ENCODE results near the gene KCNQ1.

The KCNQ1 gene

GRCh38 chr11:2581931-2582350 is 137.1 kb downstream of the KCNQ1 start:
- H2BK15ac ChIP-seq (ENCODE audit: low read depth, poor library complexity, severe bottlenecking) = no peak overlapping the region
- peaks cover 46% of the 10 kb centered on the region for H3K4me1 ChIP-seq (ENCODE audit: control insufficient read depth, insufficient read depth, low read depth, low read length)
- no peak overlapping the region for H3K27ac ChIP-seq (ENCODE audit: low read length, poor library complexity, severe bottlenecking)
- no peaks in the 10 kb centered on the region for H3K9me3 ChIP-seq (ENCODE audit: control insufficient read depth, low read length)
- no peak overlapping the region for H2AK5ac ChIP-seq (ENCODE audit: low read length, severe bottlenecking)
- no peaks in the 10 kb centered on the region for H3K79me1 ChIP-seq (replicated peaks; ENCODE audit: low read length, poor library complexity, severe bottlenecking)
- no peak overlapping the region for H2BK12ac ChIP-seq (ENCODE audit: low read length in 2 of 2)
- no peak overlapping the region for H2AFZ ChIP-seq (ENCODE audit: low read depth, low read length)
- peaks cover 14 to 16% of the 10 kb centered on the region in 2 experiments for H3K27me3 ChIP-seq (ENCODE audit: control insufficient read depth in 1 of 2, insufficient read depth in 1 of 2, low read length in 2 of 2)
- H3K4me3 ChIP-seq (ENCODE audit: insufficient read depth in 1 of 2, low read depth in 1 of 2, low read length in 2 of 2) = no peak overlapping the region
- no peak overlapping the region for H3K4me2 ChIP-seq (ENCODE audit: low read length, poor library complexity, severe bottlenecking)
- H3K9ac ChIP-seq (ENCODE audit: low read length) = no peak overlapping the region
- DNase-seq = no peak
- no peak overlapping the region for H4K91ac ChIP-seq (ENCODE audit: low read length)
- no peak overlapping the region for H3K4ac ChIP-seq (ENCODE audit: low read depth in 1 of 2, low read length in 2 of 2)
- no peak overlapping the region for H2BK120ac ChIP-seq (ENCODE audit: low read depth, low read length)
- H3K23ac ChIP-seq (ENCODE audit: low read length in 2 of 2) = no peak overlapping the region
- no peak overlapping the region for H2BK5ac ChIP-seq (ENCODE audit: low read depth, low read length, poor library complexity, severe bottlenecking)
- no peak overlapping the region for H3K18ac ChIP-seq (ENCODE audit: low read depth in 1 of 2, low read length in 2 of 2)
- WGBS = 91% methylated on average over 23 of the region's 23 CpGs
- H3K36me3 ChIP-seq (ENCODE audit: control insufficient read depth in 1 of 2, insufficient read depth in 2 of 2, low read depth in 1 of 2, low read length in 2 of 2) = no peaks in the 10 kb centered on the region
- no peak overlapping the region for H3K14ac ChIP-seq (ENCODE audit: low read length in 2 of 2)
- H4K8ac ChIP-seq (ENCODE audit: low read length) = no peak overlapping the region

- 84% methylated on average over 12 of the region's 12 CpGs for WGBS
- Histone ChIP-seq H3K4me3 (ENCODE audit: insufficient read depth in 1 of 2, low read depth in 1 of 2, low read length in 2 of 2) (no peak overlapping the region), H2BK12ac (ENCODE audit: low read length in 2 of 2) (no peak overlapping the region), H3K36me3 (ENCODE audit: control insufficient read depth in 1 of 2, insufficient read depth in 2 of 2, low read depth in 1 of 2, low read length in 2 of 2) (no peaks in the 10 kb centered on the region), H4K91ac (ENCODE audit: low read length) (no peak overlapping the region), H3K79me1 (replicated peaks; ENCODE audit: low read length, poor library complexity, severe bottlenecking) (no peaks in the 10 kb centered on the region), H3K27ac (ENCODE audit: low read length, poor library complexity, severe bottlenecking) (no peak overlapping the region), H3K23ac (ENCODE audit: low read length in 2 of 2) (no peak overlapping the region), H3K9me3 (ENCODE audit: control insufficient read depth, low read length) (no peaks in the 10 kb centered on the region), H4K8ac (ENCODE audit: low read length) (no peak overlapping the region), H2BK15ac (ENCODE audit: low read depth, poor library complexity, severe bottlenecking) (no peak overlapping the region), H2AFZ (ENCODE audit: low read depth, low read length) (no peak overlapping the region), H3K18ac (ENCODE audit: low read depth in 1 of 2, low read length in 2 of 2) (no peak overlapping the region), H3K4me1 (ENCODE audit: control insufficient read depth, insufficient read depth, low read depth, low read length) (peaks cover 42% of the 10 kb centered on the region), H2BK120ac (ENCODE audit: low read depth, low read length) (no peak overlapping the region), H3K27me3 (ENCODE audit: control insufficient read depth in 1 of 2, insufficient read depth in 1 of 2, low read length in 2 of 2) (peaks cover 15 to 20% of the 10 kb centered on the region in 2 experiments), H3K4ac (ENCODE audit: low read depth in 1 of 2, low read length in 2 of 2) (no peak overlapping the region), H3K4me2 (ENCODE audit: low read length, poor library complexity, severe bottlenecking) (no peak overlapping the region), H2AK5ac (ENCODE audit: low read length, severe bottlenecking) (no peak overlapping the region), H2BK5ac (ENCODE audit: low read depth, low read length, poor library complexity, severe bottlenecking) (no peak overlapping the region), H3K14ac (ENCODE audit: low read length in 2 of 2) (no peak overlapping the region), H3K9ac (ENCODE audit: low read length) (no peak overlapping the region)
- no peak for DNase-seq
Measured at GRCh38 chr11:2582351-2582945, 137.6 kb downstream of the KCNQ1 start.

GRCh38 chr11:2582946-2583604 is 138.3 kb downstream of the KCNQ1 start:
- Histone ChIP-seq H3K4me2 (ENCODE audit: low read length, poor library complexity, severe bottlenecking) (no peak overlapping the region), H3K36me3 (ENCODE audit: control insufficient read depth in 1 of 2, insufficient read depth in 2 of 2, low read depth in 1 of 2, low read length in 2 of 2) (no peaks in the 10 kb centered on the region), H4K91ac (ENCODE audit: low read length) (no peak overlapping the region), H2BK120ac (ENCODE audit: low read depth, low read length) (no peak overlapping the region), H3K79me1 (replicated peaks; ENCODE audit: low read length, poor library complexity, severe bottlenecking) (no peaks in the 10 kb centered on the region), H3K14ac (ENCODE audit: low read length in 2 of 2) (no peak overlapping the region), H3K27me3 (ENCODE audit: control insufficient read depth in 1 of 2, insufficient read depth in 1 of 2, low read length in 2 of 2) (peaks cover 18 to 20% of the 10 kb centered on the region in 2 experiments), H3K9me3 (ENCODE audit: control insufficient read depth, low read length) (no peaks in the 10 kb centered on the region), H3K23ac (ENCODE audit: low read length in 2 of 2) (no peak overlapping the region), H3K4me3 (ENCODE audit: insufficient read depth in 1 of 2, low read depth in 1 of 2, low read length in 2 of 2) (no peak overlapping the region), H2AK5ac (ENCODE audit: low read length, severe bottlenecking) (no peak overlapping the region), H2BK15ac (ENCODE audit: low read depth, poor library complexity, severe bottlenecking) (no peak overlapping the region), H3K4ac (ENCODE audit: low read depth in 1 of 2, low read length in 2 of 2) (no peak overlapping the region), H2BK12ac (ENCODE audit: low read length in 2 of 2) (no peak overlapping the region), H3K9ac (ENCODE audit: low read length) (no peak overlapping the region), H3K4me1 (ENCODE audit: control insufficient read depth, insufficient read depth, low read depth, low read length) (peaks cover 40% of the 10 kb centered on the region), H3K18ac (ENCODE audit: low read depth in 1 of 2, low read length in 2 of 2) (no peak overlapping the region), H4K8ac (ENCODE audit: low read length) (no peak overlapping the region), H2BK5ac (ENCODE audit: low read depth, low read length, poor library complexity, severe bottlenecking) (no peak overlapping the region), H2AFZ (ENCODE audit: low read depth, low read length) (no peak overlapping the region), H3K27ac (ENCODE audit: low read length, poor library complexity, severe bottlenecking) (no peak overlapping the region)
- DNase-seq = no peak
- WGBS = 87% methylated on average over 33 of the region's 33 CpGs

- Histone ChIP-seq H4K91ac (ENCODE audit: low read length) (no peak overlapping the region), H3K4ac (ENCODE audit: low read depth in 1 of 2, low read length in 2 of 2) (no peak overlapping the region), H2AFZ (ENCODE audit: low read depth, low read length) (no peak overlapping the region), H2BK5ac (ENCODE audit: low read depth, low read length, poor library complexity, severe bottlenecking) (no peak overlapping the region), H3K27ac (ENCODE audit: low read length, poor library complexity, severe bottlenecking) (no peak overlapping the region), H3K9ac (ENCODE audit: low read length) (no peak overlapping the region), H3K4me1 (ENCODE audit: control insufficient read depth, insufficient read depth, low read depth, low read length) (peaks cover 37% of the 10 kb centered on the region), H3K27me3 (ENCODE audit: control insufficient read depth in 1 of 2, insufficient read depth in 1 of 2, low read length in 2 of 2) (peaks cover 18 to 23% of the 10 kb centered on the region in 2 experiments), H3K14ac (ENCODE audit: low read length in 2 of 2) (no peak overlapping the region), H3K4me2 (ENCODE audit: low read length, poor library complexity, severe bottlenecking) (no peak overlapping the region), H3K36me3 (ENCODE audit: control insufficient read depth in 1 of 2, insufficient read depth in 2 of 2, low read depth in 1 of 2, low read length in 2 of 2) (no peaks in the 10 kb centered on the region), H3K79me1 (replicated peaks; ENCODE audit: low read length, poor library complexity, severe bottlenecking) (no peaks in the 10 kb centered on the region), H2AK5ac (ENCODE audit: low read length, severe bottlenecking) (no peak overlapping the region), H2BK12ac (ENCODE audit: low read length in 2 of 2) (no peak overlapping the region), H3K18ac (ENCODE audit: low read depth in 1 of 2, low read length in 2 of 2) (no peak overlapping the region), H2BK120ac (ENCODE audit: low read depth, low read length) (no peak overlapping the region), H3K9me3 (ENCODE audit: control insufficient read depth, low read length) (no peaks in the 10 kb centered on the region), H3K23ac (ENCODE audit: low read length in 2 of 2) (no peak overlapping the region), H4K8ac (ENCODE audit: low read length) (no peak overlapping the region), H2BK15ac (ENCODE audit: low read depth, poor library complexity, severe bottlenecking) (no peak overlapping the region), H3K4me3 (ENCODE audit: insufficient read depth in 1 of 2, low read depth in 1 of 2, low read length in 2 of 2) (no peak overlapping the region)
- DNase-seq = no peak
- WGBS = 87% methylated on average over 6 of the region's 6 CpGs
Measured at GRCh38 chr11:2583605-2583958, 138.8 kb downstream of the KCNQ1 start.

Measured in mesenchymal stem cell (in vitro differentiated cells and primary cell).